HG03159 (cell line): ENCODE results near the gene PARP3.

Experiments
- ATAC-seq: cut with Tn5 transposase; IDR thresholded peaks from one replicate; pipeline ENCODE4 v1.9.1; 2021; ENCODE audit warnings: mild to moderate bottlenecking, moderate library complexity; ENCODE audit not compliant: unreplicated experiment

The PARP3 gene

DNA sequence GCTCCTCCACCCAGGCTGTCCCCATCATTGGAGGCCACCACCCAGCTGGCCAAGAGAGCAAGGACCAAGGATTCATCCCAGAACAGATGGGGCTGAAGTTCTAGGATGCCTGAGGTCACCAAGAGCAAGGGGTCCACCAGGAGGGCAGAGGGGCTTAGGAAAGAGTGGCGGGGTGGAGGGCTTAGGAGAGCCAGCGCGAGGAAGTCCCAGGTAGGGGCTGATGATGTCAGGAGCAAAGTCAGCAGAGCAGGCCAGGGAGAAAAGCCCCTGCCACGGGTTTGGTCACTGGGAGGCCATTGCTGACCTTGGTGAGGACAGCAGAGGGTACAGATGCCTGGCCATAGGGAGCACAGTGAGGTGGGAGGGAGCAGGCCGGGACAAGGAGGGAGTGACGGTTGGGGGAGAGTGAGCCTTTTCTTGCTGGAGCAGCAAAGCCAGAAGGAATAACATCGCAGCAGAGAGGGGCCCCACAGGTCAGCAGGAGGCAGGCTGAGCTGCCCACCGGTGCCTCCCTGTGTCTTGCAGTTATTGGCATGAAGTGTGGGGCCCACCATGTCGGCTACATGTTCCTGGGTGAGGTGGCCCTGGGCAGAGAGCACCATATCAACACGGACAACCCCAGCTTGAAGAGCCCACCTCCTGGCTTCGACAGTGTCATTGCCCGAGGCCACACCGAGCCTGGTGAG, 5.2 kb downstream of the PARP3 start:
- no peak for ATAC-seq

DNA sequence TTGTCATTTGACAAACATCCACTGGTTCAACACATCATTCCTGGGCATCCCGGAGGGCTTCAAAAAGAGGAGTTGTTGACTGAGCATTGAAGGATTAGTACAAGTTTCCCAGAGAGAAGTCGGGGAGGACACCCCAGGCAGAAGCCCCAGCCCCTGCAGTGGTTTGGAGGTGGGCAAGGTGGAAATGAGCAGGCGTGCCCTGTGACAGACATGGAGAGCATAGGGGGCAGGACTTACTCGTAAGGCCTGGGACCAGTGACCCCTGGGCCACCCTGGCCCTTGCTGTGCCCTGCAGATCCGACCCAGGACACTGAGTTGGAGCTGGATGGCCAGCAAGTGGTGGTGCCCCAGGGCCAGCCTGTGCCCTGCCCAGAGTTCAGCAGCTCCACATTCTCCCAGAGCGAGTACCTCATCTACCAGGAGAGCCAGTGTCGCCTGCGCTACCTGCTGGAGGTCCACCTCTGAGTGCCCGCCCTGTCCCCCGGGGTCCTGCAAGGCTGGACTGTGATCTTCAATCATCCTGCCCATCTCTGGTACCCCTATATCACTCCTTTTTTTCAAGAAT, 5.9 kb downstream of the PARP3 start:
- ATAC-seq = no peak

- no peak for ATAC-seq
Measured at GRCh38 chr3:51949121-51949520, 7.0 kb downstream of the PARP3 start.

DNA sequence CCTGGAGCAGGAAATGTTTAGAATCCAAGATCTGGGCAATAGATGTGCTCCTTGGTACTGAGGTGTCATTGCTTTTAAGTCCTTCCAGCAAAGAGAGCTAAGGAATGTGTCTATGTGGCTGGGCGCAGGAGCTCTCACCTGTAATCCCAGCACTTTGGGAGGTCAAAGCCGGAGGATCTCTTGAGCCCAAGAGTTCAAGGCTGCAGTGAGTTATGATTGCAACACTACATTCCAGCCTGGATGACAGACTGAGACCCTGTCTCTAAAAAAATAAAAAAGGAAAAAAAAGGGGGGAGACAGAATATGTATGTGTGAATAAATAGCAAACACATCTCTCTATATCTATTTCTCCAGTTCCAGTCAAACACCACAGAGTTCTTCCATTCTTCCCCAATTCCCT, 8.7 kb downstream of the PARP3 start:
- ATAC-seq = no peak

GRCh38 chr3:51953445-51953844, 11.3 kb downstream of the PARP3 start:
- no peak for ATAC-seq

- ATAC-seq = no peak
Measured at GRCh38 chr3:51954105-51954504, 11.9 kb downstream of the PARP3 start.

DNA sequence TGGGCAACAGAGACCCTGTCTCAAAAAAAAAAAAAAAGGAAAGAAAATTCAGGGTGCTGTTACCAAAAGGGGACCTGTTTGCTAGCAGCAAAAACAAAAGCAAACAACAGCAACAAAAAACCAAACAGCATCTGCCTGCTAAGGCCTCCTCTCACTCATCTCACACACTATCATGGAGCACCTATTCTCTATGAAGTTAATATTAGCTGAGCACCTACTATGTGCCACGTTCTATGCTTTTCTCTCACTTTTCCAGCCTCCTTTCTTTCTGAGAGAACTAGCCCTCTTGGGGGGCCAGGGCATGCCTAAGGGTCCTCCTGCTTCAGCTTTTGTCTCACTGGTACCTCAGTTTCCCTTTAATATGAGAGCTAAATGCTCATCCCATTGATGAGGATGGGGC, 12.6 kb downstream of the PARP3 start:
- no peak for ATAC-seq

DNA sequence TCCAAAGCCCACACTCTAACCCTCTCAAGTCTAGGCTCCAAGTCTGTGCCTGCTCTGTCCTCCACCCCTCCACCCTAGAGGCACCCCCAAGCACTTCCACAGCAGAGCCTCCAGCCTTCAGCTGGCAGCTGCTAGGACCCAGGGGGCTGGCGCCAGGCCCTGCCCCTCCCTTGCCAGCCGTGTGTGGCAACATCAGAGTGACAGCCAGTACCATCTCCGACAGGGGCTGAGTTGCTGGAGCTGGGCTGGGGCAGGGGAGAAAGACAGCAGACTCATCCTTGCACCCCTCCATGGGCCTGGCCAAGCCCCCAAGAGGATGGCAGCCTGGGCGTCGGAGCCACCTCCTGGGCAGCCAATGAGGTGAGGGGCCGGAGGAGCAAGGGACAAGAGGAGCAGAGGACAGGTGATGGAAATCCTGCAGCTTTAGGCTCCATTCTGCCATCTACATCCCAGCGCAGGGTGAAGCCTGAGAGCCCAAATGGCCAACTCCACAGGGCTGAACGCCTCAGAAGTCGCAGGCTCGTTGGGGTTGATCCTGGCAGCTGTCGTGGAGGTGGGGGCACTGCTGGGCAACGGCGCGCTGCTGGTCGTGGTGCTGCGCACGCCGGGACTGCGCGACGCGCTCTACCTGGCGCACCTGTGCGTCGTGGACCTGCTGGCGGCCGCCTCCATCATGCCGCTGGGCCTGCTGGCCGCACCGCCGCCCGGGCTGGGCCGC, 13.2 kb downstream of the PARP3 start, which contains the start of gene GPR62:
TSS of gene GPR62 (plus strand) at position 207 of the 718 bp plus-strand sequence. CDS start at position 479, 272 bp downstream.
- ATAC-seq = no peak

- no peak for ATAC-seq
Measured at GRCh38 chr3:51955893-51956770, 14.0 kb downstream of the PARP3 start.

GRCh38 chr3:51957520-51958205, 15.5 kb downstream of the PARP3 start:
- ATAC-seq = no peak

DNA sequence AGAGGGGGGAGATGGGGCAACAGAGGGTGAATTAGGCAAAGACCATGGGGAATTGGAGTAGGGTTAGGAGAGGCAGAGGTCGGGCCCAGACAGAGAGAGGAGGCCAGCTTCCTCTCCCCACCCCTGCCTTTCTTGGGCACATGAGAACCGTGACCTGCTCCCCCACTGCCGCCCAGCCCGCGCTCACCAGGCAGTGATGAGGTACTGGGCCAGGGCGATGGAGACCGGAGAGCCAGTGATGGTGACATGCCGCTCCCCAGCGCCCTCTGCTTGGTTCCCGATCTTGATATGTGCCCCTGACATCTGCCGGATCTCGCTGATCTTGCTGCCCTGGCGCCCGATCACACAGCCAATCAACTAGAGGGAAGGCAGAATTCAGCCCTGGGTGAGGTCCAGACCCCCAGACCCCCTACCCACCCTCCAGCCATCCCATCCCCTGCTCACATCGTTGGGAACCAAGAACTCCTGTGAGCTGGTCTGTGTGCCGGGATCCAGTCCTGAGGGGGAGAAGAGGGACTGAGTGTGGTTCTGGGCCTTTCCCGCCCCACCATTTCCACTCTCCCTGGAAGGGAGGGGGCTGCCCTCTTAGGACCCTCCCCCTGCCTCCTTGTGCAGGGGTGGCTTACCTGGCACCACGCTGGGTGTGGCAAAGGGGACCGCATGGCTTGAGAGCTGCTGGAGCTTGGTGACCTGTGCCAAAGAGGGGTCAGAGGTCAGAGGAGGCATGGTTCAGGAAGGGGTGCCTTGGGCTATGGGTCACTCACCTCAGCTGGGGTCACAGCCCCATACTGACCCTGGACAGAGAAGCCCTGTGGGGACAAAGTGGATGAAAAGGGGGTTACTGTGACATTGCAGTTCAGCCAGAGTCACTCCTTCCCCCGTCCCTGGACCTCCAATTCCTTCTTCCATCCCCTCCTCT, 16.7 kb downstream of the PARP3 start:
- no peak for ATAC-seq

GRCh38 chr3:51959651-51960050, 17.5 kb downstream of the PARP3 start:
- ATAC-seq = no peak

DNA sequence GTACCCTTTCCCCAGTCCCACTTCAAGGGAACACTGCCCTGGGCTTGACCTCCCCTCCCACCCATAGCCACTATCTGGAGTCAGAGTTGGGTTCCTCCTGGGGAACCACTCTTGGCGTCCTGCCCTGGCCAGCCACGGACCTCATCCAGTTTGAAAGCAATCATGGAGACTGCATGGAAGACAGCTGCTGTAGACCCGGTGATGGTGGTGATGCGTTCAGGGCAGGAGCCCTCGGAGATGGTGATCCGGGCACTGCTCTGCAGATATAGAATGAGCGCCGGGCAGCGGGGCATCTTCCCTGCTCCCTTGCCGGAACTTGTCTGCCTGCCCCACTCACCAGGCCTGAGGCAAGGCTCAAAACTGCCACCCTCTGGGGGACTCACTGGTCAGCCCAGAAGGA, 18.2 kb downstream of the PARP3 start:
- no peak for ATAC-seq

- no peak for ATAC-seq
Measured at GRCh38 chr3:51961011-51961410, 18.8 kb downstream of the PARP3 start.

- no peak for ATAC-seq
Measured at GRCh38 chr3:51961602-51962569, 19.7 kb downstream of the PARP3 start.

DNA sequence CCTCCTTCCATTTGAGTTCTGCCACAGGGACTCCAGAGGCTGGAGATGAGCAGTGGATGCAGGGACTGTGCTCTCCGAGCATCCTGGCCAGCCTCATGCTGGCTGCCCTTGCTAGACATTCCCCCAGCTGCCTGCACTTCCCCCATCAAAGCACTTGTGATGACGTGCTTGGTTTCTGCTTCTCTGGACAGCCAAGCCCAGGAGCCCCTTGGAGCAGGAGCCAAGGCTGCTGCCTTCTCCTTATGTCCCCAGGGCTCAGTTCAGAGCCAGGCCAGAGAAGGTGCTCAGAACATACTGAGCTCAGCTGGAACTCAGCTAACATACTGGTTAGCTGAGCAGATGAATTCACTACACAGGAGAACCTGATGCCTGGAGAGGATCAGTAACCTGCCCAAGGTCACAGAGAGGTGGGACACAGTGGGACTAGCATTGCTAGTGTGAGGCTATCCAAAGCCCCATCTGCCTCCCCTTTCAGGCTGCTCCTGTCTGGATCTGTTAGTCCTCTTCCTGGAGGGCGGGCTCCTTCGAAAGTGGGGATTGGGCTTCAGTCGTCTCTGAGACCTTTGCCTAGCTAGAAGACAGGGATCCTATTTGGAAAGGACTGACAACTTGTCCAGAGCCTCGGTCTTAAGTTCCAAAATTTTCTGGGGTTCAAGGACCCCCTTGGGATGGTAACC, 20.8 kb downstream of the PARP3 start:
- no peak for ATAC-seq

GRCh38 chr3:51963951-51964451, 21.8 kb downstream of the PARP3 start:
- ATAC-seq = no peak

DNA sequence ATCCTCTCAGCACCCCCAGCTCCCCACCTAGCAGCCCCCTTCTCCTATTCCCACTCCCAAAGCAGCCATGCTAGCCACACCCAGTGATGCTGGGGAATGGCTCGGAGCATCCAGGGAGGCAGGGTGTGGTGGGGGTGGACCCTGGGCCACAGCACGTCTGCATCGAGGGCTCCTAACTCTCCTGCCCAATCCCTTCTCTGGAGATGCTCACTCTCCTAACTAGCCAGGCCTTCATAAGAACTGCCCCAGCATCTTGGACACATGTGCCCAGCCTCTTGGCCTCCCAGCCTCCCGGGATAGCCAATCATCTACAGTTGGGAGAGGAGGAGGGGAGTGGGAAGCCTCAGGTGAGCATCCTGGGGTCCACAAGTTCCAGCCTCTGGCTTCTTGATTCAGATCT, 22.4 kb downstream of the PARP3 start:
- ATAC-seq = no peak
